Inflammatory macrophage treated with lipopolysaccharide for 4 hours (primary cell): Measurements from ENCODE around the gene SH2D6.

ENCODE experiments used
- DNase-seq: peaks from one replicate; pipeline ENCODE4 v3.0.0-alpha.2; 2020

Gene SH2D6

DNA sequence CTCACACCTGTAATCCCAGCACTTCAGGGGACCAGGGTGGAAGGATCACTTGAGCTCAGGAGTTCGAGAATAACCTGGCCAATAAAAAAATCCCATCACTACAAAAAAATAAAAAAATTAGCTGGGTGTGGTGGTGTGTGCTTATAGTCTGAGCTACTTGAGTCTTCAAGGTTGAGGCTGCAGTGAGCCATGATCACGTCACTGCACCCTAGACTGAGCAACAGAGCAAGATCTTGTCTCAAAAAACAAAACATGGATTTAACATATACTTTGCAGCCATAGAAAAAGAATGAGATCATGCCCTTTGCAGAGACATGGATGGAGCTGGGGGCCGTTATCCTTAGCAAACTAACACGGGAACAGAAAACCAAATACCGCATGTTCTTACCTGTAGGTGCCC is 22.2 kb downstream of the SH2D6 start:
- DNase-seq: no peak

DNA sequence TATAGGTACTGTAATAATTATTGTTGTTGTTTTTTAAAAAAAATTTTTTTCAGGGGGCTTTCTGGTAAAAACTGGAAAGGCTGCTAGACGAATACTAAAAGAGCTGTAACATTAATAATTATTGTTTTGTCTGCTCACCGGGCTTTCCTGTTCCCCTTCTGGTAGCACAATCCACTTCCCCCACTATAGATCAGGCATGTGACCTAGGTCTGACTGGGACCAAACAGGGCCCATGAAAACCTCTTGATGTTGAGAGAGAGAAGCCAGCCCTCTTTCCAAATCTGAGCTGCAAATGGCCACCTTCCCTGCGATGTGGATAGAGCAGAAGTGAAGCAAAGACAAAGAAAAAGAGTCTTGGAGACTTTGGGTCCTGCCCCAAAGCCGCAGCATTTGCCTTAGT is 23.4 kb downstream of the SH2D6 start:
- DNase-seq: peak; percentile 56

DNA sequence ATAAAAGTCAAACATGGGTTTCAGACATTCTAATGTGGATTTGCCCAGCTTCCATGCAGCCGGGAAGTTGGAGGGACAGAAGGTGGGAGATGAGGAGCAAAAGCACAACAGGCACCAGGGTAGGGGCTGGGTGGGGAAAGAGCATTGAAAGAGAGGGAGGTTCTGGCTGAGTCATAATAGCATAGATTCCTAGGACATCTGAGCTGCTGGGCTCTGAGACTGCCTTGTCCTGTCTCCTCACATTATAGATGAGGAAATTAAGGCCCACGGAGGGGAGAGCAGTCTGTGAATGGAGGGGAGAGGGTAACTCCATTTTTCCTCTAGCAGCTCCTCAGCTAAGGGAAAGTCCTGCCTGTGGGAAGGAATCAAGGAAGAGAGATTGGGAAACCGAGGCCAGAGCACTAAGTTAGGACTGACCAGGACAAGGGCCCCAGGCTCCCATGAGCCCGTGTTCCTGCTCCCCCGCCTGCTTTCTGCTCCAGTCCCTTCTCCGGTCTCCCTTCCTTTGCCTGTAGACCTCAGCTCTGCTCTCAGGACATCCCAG is 26.2 kb downstream of the SH2D6 start:
- no peak for DNase-seq

DNA sequence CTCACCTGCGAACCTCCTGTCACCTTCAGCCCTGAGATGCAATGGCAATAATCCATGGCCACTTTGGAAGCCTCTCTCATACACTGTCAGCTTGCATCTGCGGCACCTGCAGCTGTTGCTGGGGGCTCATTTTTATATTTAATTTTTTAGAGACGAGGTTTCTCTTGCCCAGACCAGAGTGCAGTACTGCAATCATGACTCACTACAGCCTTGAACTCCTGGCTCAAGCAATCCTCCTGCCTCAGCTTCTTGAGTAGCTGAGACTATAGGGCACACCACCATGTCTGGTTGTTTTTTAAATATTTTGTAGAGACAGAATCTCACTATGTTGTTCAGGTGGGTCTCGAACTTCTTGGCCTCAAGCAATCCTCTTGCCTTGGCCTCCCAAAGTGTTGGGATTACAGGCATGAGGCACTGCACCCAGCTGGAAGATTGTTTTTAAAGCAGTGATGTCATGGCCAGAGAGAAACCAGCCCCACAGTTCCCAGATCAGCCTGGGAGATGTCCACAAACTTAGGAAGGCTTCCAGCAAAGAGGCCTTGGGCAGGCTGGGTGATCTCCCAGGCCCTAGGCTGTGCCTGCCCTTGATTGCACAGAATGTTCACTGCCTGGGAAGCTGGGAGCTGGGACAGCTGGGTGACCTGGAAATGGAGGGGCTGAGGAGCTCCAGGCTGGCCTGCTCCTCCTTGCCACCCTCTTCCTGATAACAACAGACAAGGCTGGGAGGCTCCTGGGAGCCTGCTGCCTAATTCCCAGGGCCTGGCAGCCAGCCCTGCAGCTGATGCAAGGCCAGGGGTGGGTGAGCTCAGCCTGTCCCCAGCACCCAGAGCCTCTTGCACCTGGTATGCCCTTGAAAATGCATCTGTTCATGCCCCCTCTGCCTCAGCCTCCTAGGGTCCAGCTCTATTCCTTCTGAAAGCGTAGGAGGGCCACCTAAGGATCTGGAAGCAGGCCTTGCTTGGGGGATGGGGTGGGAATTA is 27.1 kb downstream of the SH2D6 start:
- DNase-seq: no peak

DNA sequence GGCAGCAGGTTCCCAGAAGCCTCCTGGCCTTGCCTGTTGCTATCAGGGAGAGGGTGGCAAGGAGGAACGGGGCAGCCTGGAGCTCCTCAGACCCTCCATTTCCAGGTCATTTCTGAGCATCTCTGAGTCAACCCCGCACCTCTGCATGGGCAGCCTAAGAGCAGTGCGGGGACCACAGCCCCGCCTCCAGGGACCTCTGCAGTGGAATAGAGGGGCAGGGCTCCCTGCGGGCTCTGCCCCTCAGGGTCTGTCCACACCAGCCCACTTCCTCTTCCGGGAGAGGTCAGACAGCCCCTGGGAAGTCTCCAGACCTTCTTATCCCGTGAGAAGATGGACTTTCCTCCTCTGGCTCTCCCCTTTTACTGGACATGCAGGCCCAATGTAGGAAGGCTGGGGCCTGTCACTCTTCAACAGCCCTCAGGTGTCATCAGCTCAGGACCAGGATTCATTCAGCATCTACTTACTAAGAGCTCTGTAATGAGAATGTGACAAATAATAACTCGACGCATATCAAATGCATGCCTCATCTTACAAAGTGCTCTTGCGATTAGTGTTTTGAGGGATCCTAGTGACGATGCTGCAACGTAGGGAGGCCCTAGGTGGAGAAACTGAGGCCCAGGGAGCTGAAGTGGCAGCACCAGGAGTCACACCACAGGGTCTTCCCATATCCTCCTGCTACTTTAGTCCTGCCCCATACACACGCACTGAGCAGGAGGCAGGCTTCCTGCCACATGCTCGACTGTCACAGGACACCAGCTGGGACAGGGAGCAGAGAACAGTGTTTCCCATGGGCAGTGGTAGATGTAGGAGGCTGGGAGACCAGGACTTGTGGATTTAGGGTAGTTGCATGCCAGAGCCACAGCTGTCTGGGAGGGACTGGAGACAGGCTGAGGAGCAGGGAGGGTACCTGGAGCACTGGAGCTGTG is 28.0 kb downstream of the SH2D6 start:
- no peak for DNase-seq

DNA sequence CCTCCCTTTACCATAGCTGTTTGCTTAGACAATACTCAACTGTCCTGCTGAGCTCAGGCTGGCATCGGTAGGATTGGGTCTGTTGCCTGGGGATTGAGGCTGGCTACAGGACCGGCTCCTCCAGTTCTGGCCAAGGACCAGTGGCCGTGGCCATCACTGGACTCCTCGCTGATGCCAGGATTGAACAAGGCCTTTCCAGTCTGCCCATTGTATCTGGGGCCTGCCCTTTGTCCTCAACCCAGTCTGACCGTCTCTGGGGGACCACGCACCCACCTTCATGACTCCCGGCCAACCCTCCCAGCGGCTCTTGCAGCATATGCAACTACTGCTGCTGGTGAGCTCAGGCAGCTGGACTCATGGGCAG is 28.7 kb downstream of the SH2D6 start:
- DNase-seq: no peak

DNA sequence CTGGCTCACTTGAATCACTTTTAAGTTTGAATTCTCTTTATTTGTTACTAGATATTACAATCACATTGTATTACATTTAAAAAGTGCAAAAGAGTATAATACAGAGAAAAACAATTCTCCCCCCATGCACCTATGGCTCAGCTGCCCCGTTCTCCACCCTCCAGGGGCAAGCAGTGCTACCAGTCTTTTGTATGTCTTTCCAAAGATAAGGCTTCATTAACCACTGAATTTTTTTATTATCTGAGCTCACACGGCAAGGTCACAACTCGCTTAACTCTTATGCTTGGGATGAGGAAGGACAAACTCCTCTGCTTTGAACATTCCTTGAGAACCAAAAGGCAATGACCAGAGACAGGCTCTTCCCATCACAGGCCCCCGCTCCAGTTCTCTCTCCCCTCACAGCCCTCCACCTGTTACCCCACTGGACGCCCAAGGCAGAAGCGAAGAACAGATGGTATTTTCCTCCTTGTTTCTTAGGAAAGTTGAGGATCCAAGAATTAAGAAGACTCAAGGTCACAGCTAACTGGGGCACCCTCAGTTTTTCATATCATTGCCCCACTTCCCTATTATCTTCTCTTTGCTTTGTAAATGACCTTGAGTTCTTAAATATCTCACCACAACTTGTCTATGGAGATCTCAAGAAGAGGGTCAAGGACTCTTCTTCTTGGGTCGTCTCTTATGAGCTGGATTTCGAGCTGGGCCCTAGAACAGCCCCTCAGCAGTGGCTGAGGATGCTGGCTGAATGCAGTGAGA is 30.1 kb downstream of the SH2D6 start:
- no peak for DNase-seq

DNA sequence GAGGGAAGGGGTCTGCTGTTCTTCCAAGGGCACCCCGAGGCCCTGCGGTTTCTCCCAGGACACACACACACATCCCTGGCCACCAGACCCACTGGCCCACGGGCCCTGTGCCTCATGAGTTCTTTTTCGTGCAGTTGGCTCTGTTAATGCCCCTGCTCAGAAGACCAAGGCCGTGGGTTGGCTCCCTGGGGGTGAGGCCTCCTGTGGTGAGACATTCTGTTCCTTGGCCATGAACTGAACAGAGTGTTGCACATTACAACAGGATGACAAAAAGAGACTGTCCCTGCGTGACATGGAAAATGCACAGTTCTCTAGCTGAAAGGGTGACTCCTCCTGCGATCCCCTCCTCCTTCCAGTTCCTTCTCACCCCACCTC is 30.7 kb downstream of the SH2D6 start:
- DNase-seq: no peak

DNA sequence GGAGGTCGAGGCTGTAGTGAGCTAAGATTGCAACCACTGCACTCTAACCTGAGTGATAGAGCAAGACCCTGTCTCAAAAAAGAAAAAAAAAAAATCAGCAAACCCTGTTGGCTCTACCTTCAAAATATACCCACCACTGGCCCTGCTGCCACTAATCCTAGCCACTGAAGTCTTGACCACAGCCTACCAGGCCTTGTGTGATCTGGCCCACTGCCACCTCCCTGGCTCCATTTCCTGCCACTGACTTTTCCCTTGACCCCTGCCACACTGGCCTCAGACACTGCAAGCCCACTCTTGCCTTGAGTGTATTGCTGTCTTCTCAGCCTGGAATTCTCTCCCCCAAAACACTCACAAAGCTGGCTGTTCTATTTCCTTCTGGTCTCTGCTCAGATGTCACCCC is 33.7 kb downstream of the SH2D6 start:
- no peak for DNase-seq

DNA sequence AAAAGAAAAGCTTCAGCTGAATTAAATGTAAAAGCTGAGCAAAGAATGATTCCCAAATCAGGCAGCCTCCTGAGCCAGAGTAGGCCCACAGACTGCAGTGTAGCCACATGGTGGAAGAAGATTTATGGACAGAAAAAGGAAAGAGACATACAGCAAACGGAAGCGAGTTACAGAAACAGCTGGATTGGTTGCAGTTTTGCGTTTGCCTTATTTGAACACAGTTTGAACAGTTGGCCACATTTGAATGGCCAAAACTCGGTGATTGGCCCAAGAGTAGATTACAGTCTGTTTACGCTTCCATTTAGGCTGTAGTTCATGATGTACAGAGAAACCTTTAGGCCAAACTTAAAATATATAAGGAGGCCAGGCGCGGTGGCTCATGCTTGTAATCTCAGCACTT is 35.1 kb downstream of the SH2D6 start:
- DNase-seq: no peak

DNA sequence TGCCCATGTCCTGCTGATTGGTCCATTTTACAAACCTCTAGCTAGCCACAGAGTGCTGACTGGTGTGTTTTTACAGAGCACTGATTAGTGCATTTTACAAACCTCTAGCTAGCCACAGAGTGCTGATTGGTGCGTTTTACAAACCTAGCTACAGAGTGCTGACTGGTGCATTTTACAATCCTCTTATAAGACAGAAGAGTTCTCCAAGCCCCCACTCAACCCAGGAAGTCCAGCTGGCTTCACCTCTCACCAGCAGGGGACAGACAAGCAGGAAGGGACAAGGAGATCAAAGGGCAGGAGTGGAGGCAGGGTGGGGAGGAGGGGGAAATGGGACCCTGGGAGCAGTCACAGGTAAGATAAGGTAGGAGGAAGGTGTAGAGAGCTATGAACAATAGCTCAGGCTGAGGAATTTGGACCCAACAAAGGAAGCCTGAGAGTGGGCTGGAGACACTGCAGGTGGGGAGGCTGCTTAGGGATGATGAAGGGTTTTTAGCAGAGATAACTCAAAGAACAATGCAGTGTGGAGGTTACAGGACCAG is 37.1 kb downstream of the SH2D6 start:
- DNase-seq: no peak

DNA sequence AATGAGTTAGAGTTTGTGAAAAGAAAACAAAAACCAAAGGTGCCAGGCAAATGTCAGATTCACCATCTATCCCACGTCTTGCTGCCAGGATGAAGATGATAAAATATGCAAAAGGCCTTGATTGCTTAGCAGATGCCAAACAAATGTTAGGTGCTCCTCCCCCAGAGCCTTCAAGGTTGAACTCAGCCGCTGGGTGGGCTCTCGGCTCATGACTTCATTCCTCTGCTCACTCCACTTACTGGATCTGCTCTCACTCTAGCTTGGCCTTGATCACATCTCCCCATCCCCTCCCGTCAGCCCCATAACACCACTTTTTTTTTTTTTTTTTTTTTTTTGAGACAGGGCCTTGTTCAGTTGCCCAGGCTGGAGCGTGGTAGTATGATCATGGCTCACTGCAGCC is 38.5 kb downstream of the SH2D6 start:
- no peak for DNase-seq

DNA sequence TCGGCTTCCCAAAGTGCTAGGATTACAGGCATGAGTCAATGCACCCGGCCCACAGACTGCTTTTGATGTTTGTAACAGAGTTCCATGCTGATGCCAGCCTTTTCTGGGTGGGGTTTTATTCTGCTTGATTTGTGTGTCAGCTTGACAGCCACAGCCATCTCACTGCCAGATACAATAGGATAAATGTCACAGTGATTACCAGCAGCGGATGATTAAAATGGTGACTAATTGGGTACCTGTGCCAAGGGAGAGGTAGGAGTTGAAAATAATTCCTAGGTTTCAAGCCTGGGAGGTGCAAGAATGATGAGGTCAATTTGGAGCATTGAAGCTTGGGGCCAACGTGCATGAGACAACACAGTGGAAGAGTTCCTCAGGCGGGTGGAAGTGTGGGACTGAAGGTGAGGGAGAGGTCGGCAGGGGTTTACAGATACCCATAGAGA is 39.4 kb downstream of the SH2D6 start:
- DNase-seq: no peak

DNA sequence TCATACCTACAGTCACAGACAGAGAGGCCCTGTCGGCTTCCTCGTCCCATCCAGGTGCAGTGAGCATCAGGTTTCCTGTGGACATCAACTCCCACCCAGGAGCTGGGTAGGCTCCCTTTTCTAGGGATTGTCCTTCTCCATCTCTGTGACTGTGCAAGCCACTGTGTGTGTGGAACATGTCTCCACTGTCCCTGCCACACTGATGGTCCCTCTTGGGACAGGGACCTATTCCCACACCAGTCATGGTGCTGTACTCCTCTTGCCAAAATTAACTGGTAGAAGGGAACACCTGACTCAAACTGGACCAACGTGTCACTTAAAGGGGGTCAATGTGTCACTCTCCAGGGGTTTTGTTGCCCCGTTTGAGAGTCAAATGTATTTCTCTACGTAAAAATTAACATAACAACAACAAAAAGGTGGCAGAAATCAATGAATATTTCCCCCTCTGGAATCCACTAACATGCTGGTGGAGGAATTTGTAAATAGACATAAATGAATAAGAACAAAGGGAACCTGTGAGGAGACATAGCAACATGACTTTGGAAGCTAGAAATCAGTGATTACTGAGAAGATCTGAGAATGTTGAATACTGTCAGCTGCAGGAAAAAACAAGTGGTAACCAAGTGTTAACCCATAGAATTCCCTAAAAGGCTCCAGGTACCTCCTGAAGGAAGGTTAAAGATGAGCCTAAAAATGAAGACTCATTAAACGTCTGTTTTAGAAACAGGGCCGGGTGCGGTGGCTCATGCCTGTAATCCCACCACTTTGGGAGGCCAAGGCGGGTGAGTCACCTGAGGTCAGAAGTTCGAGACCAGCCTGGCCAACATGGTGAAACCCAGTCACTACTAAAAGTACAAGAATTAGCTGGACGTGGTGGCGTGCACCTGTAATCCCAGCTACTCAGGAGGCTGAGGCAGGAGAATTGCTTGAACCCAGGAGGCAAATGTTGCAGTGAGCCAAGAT is 40.4 kb downstream of the SH2D6 start:
- no peak for DNase-seq

DNA sequence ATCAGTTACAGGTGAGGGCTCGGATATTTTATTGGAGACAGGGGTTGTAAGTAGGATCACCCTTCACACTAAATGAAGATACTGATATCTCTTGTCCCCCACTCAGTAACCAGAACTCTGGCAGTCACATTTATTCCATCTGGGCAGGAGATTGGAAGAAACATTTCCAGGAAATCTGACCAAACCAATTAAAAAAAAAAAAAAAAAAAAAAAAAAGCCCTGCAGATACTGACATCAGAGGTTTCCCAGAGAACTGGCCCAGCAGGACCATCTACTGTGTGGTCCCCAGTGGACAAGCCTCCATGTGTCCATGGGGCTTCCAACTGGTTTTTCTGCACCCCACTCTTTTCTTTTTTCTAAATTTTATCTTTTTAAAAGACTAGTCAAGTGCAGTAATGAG is 41.3 kb downstream of the SH2D6 start:
- DNase-seq: no peak

DNA sequence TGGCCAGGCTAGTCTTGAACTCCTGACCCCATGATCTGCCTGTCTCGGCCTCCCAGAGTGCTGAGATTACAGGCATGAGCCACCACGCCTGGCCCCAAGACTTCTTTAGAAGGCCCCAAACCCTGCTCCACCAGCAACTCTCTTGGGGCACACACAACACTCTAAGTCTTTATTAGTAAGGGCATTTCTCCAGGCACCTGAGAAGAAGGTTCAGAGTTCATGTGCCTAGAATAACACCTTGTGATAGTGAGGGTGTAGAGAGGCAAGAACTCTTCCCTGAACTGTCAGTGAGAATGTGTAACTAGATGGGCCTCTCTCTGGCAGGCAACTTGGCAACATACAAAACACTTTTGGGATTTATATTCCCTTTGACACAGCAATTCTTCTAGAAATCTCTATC is 43.8 kb downstream of the SH2D6 start:
- no peak for DNase-seq

DNA sequence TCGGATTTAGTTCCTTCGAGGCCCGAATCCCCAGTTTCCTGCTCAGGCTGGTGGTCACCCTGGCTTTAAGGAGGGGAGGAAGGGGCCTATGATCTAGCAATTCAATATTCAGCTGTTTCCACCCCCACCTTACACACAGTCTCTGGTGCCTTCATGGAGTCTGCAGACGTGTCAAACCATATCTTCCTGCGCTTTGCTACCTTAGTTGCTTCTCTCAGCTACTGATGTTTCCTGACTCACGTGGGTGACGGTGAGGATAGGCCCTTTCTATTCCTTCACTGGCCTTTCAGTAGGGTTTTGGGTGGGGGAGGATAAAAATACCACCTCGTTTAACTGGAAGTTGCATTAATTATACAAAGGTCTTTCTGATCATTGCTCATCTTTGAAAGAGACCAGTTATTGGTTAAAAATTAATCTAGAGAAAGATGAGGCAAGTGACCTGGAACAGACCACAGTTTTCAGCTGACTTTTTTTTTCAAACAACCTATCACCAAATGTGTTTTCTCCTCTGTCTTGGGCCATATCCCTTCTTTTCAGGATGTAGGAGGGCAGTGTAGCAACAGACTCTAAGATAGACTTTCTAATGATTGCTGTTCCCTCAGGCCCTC is 49.7 kb downstream of the SH2D6 start:
- DNase-seq: no peak

DNA sequence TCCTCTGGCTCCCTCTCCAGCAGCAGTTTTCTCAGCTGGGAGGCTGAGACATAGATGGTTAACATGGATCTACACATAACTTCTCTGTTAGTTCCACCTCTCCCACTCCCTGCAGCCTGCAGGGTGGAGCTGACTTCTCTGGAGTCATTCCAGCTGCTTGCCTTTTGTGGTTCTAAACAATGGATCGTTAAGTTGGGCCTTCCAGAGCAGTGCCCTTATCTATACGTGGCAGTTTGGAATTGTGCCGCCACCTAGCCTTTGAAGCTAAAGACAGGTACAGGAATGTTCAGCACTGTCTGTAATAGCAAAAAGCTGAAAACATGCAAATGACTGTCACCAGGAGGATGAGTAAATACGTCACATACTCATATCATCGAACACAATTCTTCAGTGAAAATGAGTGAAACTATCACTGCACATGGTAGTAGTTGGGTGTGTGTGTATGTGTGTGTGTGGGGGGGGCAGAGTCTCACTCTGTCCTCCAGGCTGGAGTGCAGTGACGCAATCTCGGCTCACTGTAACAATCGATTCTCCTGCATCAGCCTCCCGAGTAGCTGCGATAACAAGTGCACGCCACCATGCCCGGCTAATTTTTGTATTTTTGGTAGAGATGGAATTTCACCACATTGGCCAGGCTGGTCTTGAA is 50.3 kb downstream of the SH2D6 start:
- DNase-seq: no peak

DNA sequence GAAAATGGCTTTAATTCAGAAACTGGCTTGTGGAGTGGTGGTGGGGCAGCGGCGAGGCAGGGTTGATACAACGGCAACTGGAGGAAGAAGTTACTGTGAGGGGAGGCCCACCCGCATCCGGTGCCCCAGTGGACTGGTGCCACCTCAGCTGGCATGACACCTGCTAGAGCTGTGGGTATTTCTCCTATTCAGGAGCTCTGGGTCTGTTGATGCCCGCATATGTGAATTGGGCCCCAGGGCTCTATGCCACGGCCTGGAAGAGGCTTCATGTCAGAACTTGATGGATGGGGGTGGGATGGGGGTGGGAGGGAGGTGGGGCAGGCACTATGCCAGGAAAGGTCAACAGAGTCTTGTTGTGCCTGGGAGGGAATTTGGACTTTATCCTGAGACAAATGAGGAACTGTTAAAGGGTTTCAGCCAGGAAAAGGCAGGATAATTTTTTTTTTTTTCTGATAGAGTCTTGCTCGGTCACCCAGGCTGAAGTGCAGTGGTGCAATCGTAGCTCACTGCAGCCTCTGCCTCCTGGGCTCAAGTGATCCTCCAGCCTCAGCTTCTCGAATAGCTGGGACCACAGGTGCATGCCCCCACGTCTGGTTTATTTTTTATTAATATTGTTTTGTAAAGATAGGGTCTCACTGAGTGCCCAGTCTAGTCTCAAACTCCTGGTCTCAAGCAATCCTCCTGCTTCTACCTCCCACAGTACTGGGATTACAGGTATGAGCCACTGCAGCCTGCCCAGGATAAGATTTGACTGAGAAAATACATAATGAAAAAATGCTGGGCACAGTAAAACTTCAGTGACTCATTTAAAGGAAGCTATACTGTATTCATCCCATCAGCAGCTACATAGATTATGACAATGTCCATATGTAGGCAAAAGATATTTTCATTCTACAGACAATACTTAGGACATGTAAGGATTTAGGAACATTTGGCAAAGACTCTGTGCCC is 52.6 kb downstream of the SH2D6 start:
- peak; percentile 4 for DNase-seq
